COLO668 (cell line): ENCODE measurements around the gene TMEM52.

Experiments
- DNase-seq: peaks from one replicate; lab custom pipeline; 2025; ENCODE audit not compliant: unreplicated experiment; lab: John Stamatoyannopoulos, UW

TMEM52 gene

GRCh38 chr1:1876335-1876930, 42.6 kb downstream of the TMEM52 start:
- DNase-seq: no peak

- no peak for DNase-seq
These were observed 43.1 kb downstream of the TMEM52 start for GRCh38 chr1:1875932-1876331.

DNA sequence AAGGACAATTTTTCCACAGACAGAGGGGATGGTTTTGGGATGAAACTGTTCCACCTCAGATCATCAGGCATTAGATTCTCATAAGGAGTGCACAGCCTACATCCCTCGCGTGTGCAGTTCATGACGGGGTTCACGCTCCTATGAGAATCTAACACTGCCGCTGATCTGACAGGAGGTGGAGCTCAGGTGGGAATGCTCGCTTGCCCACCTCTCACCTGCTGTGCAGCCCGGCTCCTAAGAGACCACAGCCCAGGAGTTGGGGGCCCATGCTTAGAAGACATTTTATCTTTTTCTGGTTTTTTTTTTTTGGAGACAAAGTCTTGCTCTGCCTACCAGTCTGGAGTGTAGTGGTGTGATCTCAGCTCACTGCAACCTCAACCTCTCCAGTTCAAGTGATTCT, 44.2 kb downstream of the TMEM52 start:
- no peak for DNase-seq

DNA sequence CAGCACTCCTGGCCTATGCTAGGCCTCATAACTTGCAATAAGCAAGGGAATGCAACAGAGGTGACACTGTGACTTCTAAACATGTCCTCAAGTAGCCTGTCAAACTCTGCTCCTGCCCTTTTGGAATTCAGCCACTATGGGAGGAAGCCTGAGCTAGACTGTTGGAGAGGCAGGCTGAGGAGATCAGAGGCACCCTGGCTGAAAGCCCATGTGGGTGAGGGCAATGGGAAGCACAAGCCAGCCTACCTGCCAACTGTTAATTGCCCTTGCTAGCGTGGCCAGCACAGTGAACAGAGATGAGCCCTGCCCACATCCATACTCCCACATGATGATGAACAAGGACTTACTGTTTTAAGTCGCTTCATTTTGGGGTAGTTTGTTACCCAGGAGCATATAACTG, 45.9 kb downstream of the TMEM52 start:
- no peak for DNase-seq

DNA sequence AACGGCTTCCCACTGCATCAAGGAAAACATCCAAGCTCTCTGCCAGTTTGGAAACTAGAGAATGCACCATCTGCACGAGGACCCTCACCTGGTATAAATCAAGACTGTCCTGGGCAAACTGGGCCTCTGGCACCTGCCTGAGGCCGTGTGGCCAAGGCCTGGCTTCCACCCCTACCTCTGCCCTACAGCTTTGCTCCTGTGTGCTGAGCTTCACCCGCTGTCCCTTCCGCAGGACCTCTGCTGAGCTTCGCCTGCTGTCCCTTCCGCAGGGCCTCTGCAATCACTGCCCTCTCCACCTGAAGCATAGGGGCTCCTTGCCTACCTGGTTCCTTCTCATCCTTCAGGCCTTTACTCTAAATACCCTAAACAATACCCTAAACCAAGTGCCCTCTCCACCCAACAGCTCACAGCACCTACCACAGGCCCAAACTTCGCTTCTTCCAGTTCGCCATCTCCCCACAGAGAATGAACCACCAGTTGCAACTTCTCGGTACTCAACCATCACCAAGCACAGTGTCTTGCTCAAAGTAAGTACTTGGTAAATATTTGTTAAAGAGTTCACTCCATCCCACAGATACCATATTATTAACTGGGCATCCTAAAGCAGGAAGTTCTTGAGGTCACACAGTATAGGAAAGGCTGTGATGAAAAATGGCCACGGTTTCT, 46.6 kb downstream of the TMEM52 start:
- DNase-seq: no peak

DNA sequence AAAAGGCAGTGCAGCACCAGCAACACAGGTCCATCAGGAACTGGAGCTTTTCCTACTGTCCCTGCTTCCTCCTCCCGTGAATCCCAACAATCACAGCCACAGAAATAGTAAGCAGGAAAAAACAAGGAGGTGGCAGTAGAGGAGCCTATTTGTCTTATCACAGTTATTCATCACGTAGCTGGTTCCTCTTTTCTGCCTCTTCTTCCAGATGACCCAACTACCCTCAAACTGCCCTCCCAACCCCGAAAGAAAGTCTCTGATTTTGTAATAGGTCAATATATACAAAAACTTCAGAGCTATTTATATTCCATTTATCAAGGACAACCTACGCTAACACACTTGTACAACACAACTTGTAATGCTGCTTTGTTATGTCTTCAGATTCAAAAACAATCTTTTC, 49.6 kb downstream of the TMEM52 start:
- DNase-seq: no peak
